ENCODE data around the gene PPBP. TPM values are rescaled to one million over a fixed set of nuclear protein-coding genes. Genes with fewer than 3 reads are reported as not detected.

The PPBP gene
- total RNA-seq, 1 experiment from 2014 or later = not detected

GRCh38 chr4:73998040-73999011 is 10.3 kb upstream of the PPBP start, which contains the start of gene CXCL5:
TSS of gene CXCL5 (minus strand) at chr4:73998677. CDS start at chr4:73998581, 96 bp downstream.
- Histone ChIP-seq H3K9me3 (no peaks in the 10 kb centered on the region), H3K36me3 (ENCODE audit: control insufficient read depth, insufficient read depth, low read length) (no peaks in the 10 kb centered on the region), H3K27me3 (replicated peaks; ENCODE audit: control insufficient read depth, insufficient read depth, low read length) (no peaks in the 10 kb centered on the region), H3K4me3 (ENCODE audit: low read depth, low read length) (no peak within 1 kb of the TSS), H3K4me1 (peaks cover 7% of the 10 kb centered on the region)
- intact Hi-C loops (cut with micrococcal nuclease; ENCODE audit: unreplicated experiment) = no loop called here
- H3K4me1 Mint-ChIP-seq (ENCODE audit: low read depth, unreplicated experiment) = no peaks in the 10 kb centered on the region
- DNase-seq = no peak
- no peaks in the 10 kb centered on the region for H3K9me3 Mint-ChIP-seq (ENCODE audit: unreplicated experiment)
- H3K36me3 Mint-ChIP-seq (ENCODE audit: insufficient read depth, unreplicated experiment) = no peaks in the 10 kb centered on the region
- ChIA-PET POLR2A (no interaction called here), CTCF (no interaction called here)
- no TSS peak for BruUV-seq (replicated peaks)
- no peak within 1 kb of the TSS for H3K4me3 Mint-ChIP-seq (ENCODE audit: unreplicated experiment)
- H3K27me3 Mint-ChIP-seq (ENCODE audit: insufficient read depth, unreplicated experiment) = no peaks in the 10 kb centered on the region
- H3K27ac Mint-ChIP-seq (ENCODE audit: unreplicated experiment) = no peak within 1 kb of the TSS
- no peak for TF ChIP-seq CTCF (IDR thresholded peaks at IDR 0.05; ENCODE audit: insufficient read depth in 1 of 2, low read depth in 1 of 2, low read length in 1 of 2, severe bottlenecking in 1 of 2, unreplicated experiment in 1 of 2)

GRCh38 chr4:73992050-73992449 is 4.1 kb upstream of the PPBP start:
- Mint-ChIP-seq H3K27me3 (ENCODE audit: insufficient read depth, unreplicated experiment) (no peaks in the 10 kb centered on the region), H3K27ac (ENCODE audit: unreplicated experiment) (no peak overlapping the region), H3K4me3 (ENCODE audit: unreplicated experiment) (no peak overlapping the region), H3K9me3 (ENCODE audit: unreplicated experiment) (no peaks in the 10 kb centered on the region), H3K4me1 (ENCODE audit: low read depth, unreplicated experiment) (peaks cover 4% of the 10 kb centered on the region), H3K36me3 (ENCODE audit: insufficient read depth, unreplicated experiment) (no peaks in the 10 kb centered on the region)
- Histone ChIP-seq H3K27me3 (replicated peaks; ENCODE audit: control insufficient read depth, insufficient read depth, low read length) (no peaks in the 10 kb centered on the region), H3K4me1 (no peaks in the 10 kb centered on the region), H3K36me3 (ENCODE audit: control insufficient read depth, insufficient read depth, low read length) (no peaks in the 10 kb centered on the region), H3K4me3 (ENCODE audit: low read depth, low read length) (no peak overlapping the region), H3K9me3 (no peaks in the 10 kb centered on the region)
- intact Hi-C loops (cut with micrococcal nuclease; ENCODE audit: unreplicated experiment) = no loop called here
- ChIA-PET CTCF (no interaction called here), POLR2A (no interaction called here)
- DNase-seq = no peak
- no TSS peak for BruUV-seq (replicated peaks)
- TF ChIP-seq CTCF (IDR thresholded peaks at IDR 0.05; ENCODE audit: insufficient read depth in 1 of 2, low read depth in 1 of 2, low read length in 1 of 2, severe bottlenecking in 1 of 2, unreplicated experiment in 1 of 2) = no peak

GRCh38 chr4:73991742-73992000 is 3.7 kb upstream of the PPBP start:
- DNase-seq = no peak
- Mint-ChIP-seq H3K27ac (ENCODE audit: unreplicated experiment) (no peak overlapping the region), H3K36me3 (ENCODE audit: insufficient read depth, unreplicated experiment) (no peaks in the 10 kb centered on the region), H3K9me3 (ENCODE audit: unreplicated experiment) (no peaks in the 10 kb centered on the region), H3K4me3 (ENCODE audit: unreplicated experiment) (no peak overlapping the region), H3K4me1 (ENCODE audit: low read depth, unreplicated experiment) (peaks cover 4% of the 10 kb centered on the region), H3K27me3 (ENCODE audit: insufficient read depth, unreplicated experiment) (no peaks in the 10 kb centered on the region)
- H3K27me3 ChIP-seq (replicated peaks; ENCODE audit: control insufficient read depth, insufficient read depth, low read length) = no peaks in the 10 kb centered on the region
- no peaks in the 10 kb centered on the region for H3K4me1 ChIP-seq
- POLR2A ChIA-PET = no interaction called here
- no peaks in the 10 kb centered on the region for H3K36me3 ChIP-seq (ENCODE audit: control insufficient read depth, insufficient read depth, low read length)
- no peak for TF ChIP-seq CTCF (IDR thresholded peaks at IDR 0.05; ENCODE audit: insufficient read depth in 1 of 2, low read depth in 1 of 2, low read length in 1 of 2, severe bottlenecking in 1 of 2, unreplicated experiment in 1 of 2)
- intact Hi-C loops (cut with micrococcal nuclease; ENCODE audit: unreplicated experiment) = no loop called here
- CTCF ChIA-PET = no interaction called here
- BruUV-seq (replicated peaks) = no TSS peak
- no peaks in the 10 kb centered on the region for H3K9me3 ChIP-seq
- no peak overlapping the region for H3K4me3 ChIP-seq (ENCODE audit: low read depth, low read length)
